Endothelial cell of umbilical vein (primary cell): ENCODE results near the gene TRPM3. TPM values are rescaled to one million over a fixed set of nuclear protein-coding genes. Genes with fewer than 3 reads are reported as not detected.

ENCODE experiments used
- BruUV-seq: library from RNA; stranded (reverse); fragments of 400-500 nt; replicated peaks from 2 replicates; lab custom pipeline; 2021; lab: Mats Ljungman, UMichigan
- CTCF ChIA-PET: fragments of 300-600, 350-600 bp; sonication (Branson Sonifier 250); formaldehyde crosslinking; loops from one replicate; lab custom pipeline; 2021; ENCODE audit warnings: antibody characterized with exemption, inconsistent platforms; lab: Charles Lee
- POLR2A ChIA-PET: fragments of 300-600, 350-600 bp; sonication (Branson Sonifier 250); formaldehyde crosslinking; loops from one replicate; lab custom pipeline; 2021; ENCODE audit warnings: antibody characterized with exemption, inconsistent platforms; lab: Charles Lee
- DNase-seq: peaks from one replicate; pipeline ENCODE4 v3.0.0-alpha.2; 2011; ENCODE audit warnings: low read depth, low spot score
- FAIRE-seq: peaks from 2 replicates; lab custom pipeline; 2011; peaks lifted over from hg19 to GRCh38; lab: Jason Lieb, UNC
- H2AFZ ChIP-seq: 2 replicates; pipeline ENCODE4 v1.6.0; 2012; ENCODE audit warnings: low read depth, low read length, control low read depth, inconsistent platforms
- H3K27ac ChIP-seq: 2 replicates; pipeline ENCODE4 v1.5.1; 2011; ENCODE audit warnings: low read depth, mild to moderate bottlenecking, control low read depth, low read length, moderate library complexity; ENCODE audit not compliant: insufficient read depth
- H3K27me3 ChIP-seq, 2 experiments: 2 replicates each; pipeline versions ENCODE4 v1.6.0 to v1.6.1; 2011; ENCODE audit warnings: low read length in 2 of 2, mixed read lengths in 1 of 2; ENCODE audit not compliant: control insufficient read depth in 2 of 2, insufficient read depth in 2 of 2
- H3K36me3 ChIP-seq, 2 experiments: 2 replicates in 1 of 2; 3 replicates in 1 of 2; pipeline ENCODE4 v1.5.1; 2011; ENCODE audit warnings: low read length in 2 of 2, mild to moderate bottlenecking in 1 of 2, moderate library complexity in 1 of 2; ENCODE audit not compliant: control insufficient read depth in 2 of 2, insufficient read depth in 2 of 2; ENCODE audit errors: extremely low read depth in 1 of 2
- H3K4me1 ChIP-seq: 3 replicates; pipeline ENCODE4 v1.5.1; 2011; ENCODE audit warnings: mild to moderate bottlenecking, low read length; ENCODE audit not compliant: control insufficient read depth, insufficient read depth; ENCODE audit errors: extremely low read depth
- H3K4me2 ChIP-seq: 2 replicates; pipeline ENCODE4 v1.6.1; 2011; ENCODE audit warnings: low read length, control low read depth, mixed read lengths; ENCODE audit not compliant: insufficient read depth
- H3K4me3 ChIP-seq, 3 experiments: fragments of 200-600 bp in 1 of 3; sonication (generic), shearing (Covaris generic) in 1 of 3; replicated peaks in 1 of 3; 2 replicates each; pipeline ENCODE4 v1.5.1; 2011 to 2016; ENCODE audit warnings: control low read depth in 3 of 3, low read length in 3 of 3, mild to moderate bottlenecking in 2 of 3, inconsistent platforms in 1 of 3, low read depth in 1 of 3, moderate library complexity in 1 of 3; ENCODE audit not compliant: insufficient read depth in 1 of 3
- H3K79me2 ChIP-seq: 2 replicates; pipeline ENCODE4 v1.6.0; 2012; ENCODE audit warnings: low read length, inconsistent platforms; ENCODE audit not compliant: control insufficient read depth, insufficient read depth
- H3K9ac ChIP-seq: replicated peaks from 2 replicates; pipeline ENCODE3; 2011; ENCODE audit warnings: low read length, control low read depth; ENCODE audit not compliant: insufficient read depth; ENCODE audit errors: extremely low read depth
- H3K9me1 ChIP-seq: replicated peaks from 3 replicates; pipeline ENCODE4 v1.6.0; 2011; ENCODE audit warnings: mild to moderate bottlenecking, low read length; ENCODE audit not compliant: control insufficient read depth, insufficient read depth; ENCODE audit errors: extremely low read depth
- H3K9me3 ChIP-seq: replicated peaks from 2 replicates; pipeline ENCODE4 v1.5.1; 2012; ENCODE audit warnings: low read length, inconsistent platforms; ENCODE audit not compliant: control insufficient read depth, insufficient read depth
- H4K20me1 ChIP-seq: replicated peaks from 2 replicates; pipeline ENCODE3; 2011; ENCODE audit warnings: mild to moderate bottlenecking, low read length; ENCODE audit not compliant: control insufficient read depth, insufficient read depth; ENCODE audit errors: extremely low read depth
- CTCF ChIP-seq, 2 donors: IDR thresholded peaks; 1 replicate in 1 of 2; 2 replicates in 1 of 2; pipeline ENCODE4 v1.5.1; 2011; ENCODE audit warnings: low read length in 2 of 2, mild to moderate bottlenecking in 2 of 2, moderate library complexity in 2 of 2, control low read depth in 1 of 2, inconsistent platforms in 1 of 2, low read depth in 1 of 2; ENCODE audit not compliant: insufficient read depth in 1 of 2; ENCODE audit errors: extremely low read depth in 1 of 2
- EZH2 ChIP-seq: IDR thresholded peaks from 2 replicates; pipeline ENCODE4 v1.6.1; 2012; ENCODE audit warnings: borderline replicate concordance, low read depth, mild to moderate bottlenecking, moderate library complexity, low read length, inconsistent platforms; ENCODE audit not compliant: severe bottlenecking
- FOS ChIP-seq: IDR thresholded peaks from 2 replicates; pipeline ENCODE4 v1.6.1; 2011; ENCODE audit warnings: mild to moderate bottlenecking, low read length, moderate library complexity, borderline replicate concordance; ENCODE audit not compliant: insufficient read depth
- GATA2 ChIP-seq: IDR thresholded peaks from 2 replicates; pipeline ENCODE4 v1.7.0; 2011; ENCODE audit warnings: low read depth, mild to moderate bottlenecking, moderate library complexity, mixed read lengths, low read length; ENCODE audit not compliant: insufficient read length, insufficient read depth
- JUN ChIP-seq: IDR thresholded peaks from 2 replicates; pipeline ENCODE4 v1.6.1; 2011; ENCODE audit warnings: borderline replicate concordance, low read depth; ENCODE audit not compliant: insufficient read length, insufficient read depth
- MAX ChIP-seq: IDR thresholded peaks from 2 replicates; pipeline ENCODE4 v1.6.1; 2011; ENCODE audit not compliant: insufficient read depth, insufficient read length
- MYC ChIP-seq: IDR thresholded peaks from one replicate; pipeline ENCODE4 v1.6.1; 2011; ENCODE audit warnings: mild to moderate bottlenecking, low read depth, low read length
- POLR2A ChIP-seq: IDR thresholded peaks from 2 replicates; pipeline ENCODE4 v1.6.1; 2012; ENCODE audit warnings: low read depth, mild to moderate bottlenecking, control low read depth, low read length
- POLR2AphosphoS5 ChIP-seq: IDR thresholded peaks from 2 replicates; pipeline ENCODE4 v1.6.1; 2012; ENCODE audit warnings: low read depth, mild to moderate bottlenecking, control low read depth, low read length, moderate library complexity; ENCODE audit not compliant: insufficient read depth
- dilution Hi-C: fragments of 300-500 bp; cut with MboI; formaldehyde crosslinking; loops from one replicate; pipeline ENCODE4 v1.15.0; 2019; ENCODE audit warnings: low sequenced_read_pairs; ENCODE audit not compliant: extremely low pct_ligation_motif_present
- intact Hi-C: fragments of 100-400 bp; cut with micrococcal nuclease; formaldehyde crosslinking; loops from one replicate; pipeline ENCODE4 v1.10.0; 2022
- polyA plus RNA-seq, 4 experiments: library from polyadenylated mRNA; depleted of rRNA in 3 of 4; stranded (reverse) in 3 of 4; unstranded in 1 of 4; fragments of >200 nt; gene quantifications; 2 replicates each; pipeline versions ENCODE4 v1.2.1 to v1.2.3, GENCODE V29; 2011 to 2012; ENCODE audit warnings: missing spikeins in 1 of 4
- total RNA-seq: library from RNA; stranded (reverse); gene quantifications from 2 replicates; pipeline ENCODE4 v1.2.3, GENCODE V29; 2021

TRPM3 gene
- total and polyA plus RNA-seq, 2 donors (not counting 3 experiments of a cell fraction or from before 2014, with no cell fraction given): 0.17 to 0.33 TPM

- no peak overlapping the region for H3K27ac ChIP-seq
Measured at GRCh38 chr9:70581214-70581954, 540.0 kb downstream of the TRPM3 start.

More at GRCh38 chr9:70581214-70581954, 540.0 kb downstream of the TRPM3 start:
- no TSS peak for BruUV-seq
- Histone ChIP-seq H4K20me1 (no peaks in the 10 kb centered on the region), H3K4me3 (no peak overlapping the region), H3K9me3 (no peaks in the 10 kb centered on the region), H3K4me1 (peaks cover 16% of the 10 kb centered on the region), H3K79me2 (no peaks in the 10 kb centered on the region), H3K4me2 (no peak overlapping the region), H3K27me3 (no peaks in the 10 kb centered on the region), H3K36me3 (no peaks in the 10 kb centered on the region), H3K9me1 (no peaks in the 10 kb centered on the region), H3K9ac (no peak overlapping the region), H2AFZ (no peak overlapping the region)
- CTCF ChIA-PET: interaction anchor here (1.2 kb wide), 1 partner anchor 12 kb away, joined by 3 read pairs; no protein-coding TSS in a partner anchor
- FAIRE-seq (peak; percentile 50), DNase-seq (no peak)
- dilution Hi-C loops: no loop called here
- POLR2A ChIA-PET: no interaction called here
- TF ChIP-seq CTCF (IDR thresholded peaks at IDR 0.05; ENCODE audit: extremely low read depth in 1 of 2, insufficient read depth in 1 of 2, low read depth in 1 of 2, low read length in 2 of 2) (no peak), EZH2 (no peak), JUN (no peak), MAX (no peak), FOS (peak; percentile 5), MYC (no peak), POLR2AphosphoS5 (no peak), GATA2 (peak; percentile 84), POLR2A (no peak)
- intact Hi-C loops: no loop called here
